Activated effector memory CD4-positive, alpha-beta T cell treated with anti-CD3 and anti-CD28 coated beads, Interleukin-2, amount 50 U/mL, for 16 hours (primary cell): ENCODE results near the gene RNF26.

Experiments used
- DNase-seq: peaks from one replicate; pipeline ENCODE4 v3.0.0-alpha.2; 2020

Gene RNF26

DNA sequence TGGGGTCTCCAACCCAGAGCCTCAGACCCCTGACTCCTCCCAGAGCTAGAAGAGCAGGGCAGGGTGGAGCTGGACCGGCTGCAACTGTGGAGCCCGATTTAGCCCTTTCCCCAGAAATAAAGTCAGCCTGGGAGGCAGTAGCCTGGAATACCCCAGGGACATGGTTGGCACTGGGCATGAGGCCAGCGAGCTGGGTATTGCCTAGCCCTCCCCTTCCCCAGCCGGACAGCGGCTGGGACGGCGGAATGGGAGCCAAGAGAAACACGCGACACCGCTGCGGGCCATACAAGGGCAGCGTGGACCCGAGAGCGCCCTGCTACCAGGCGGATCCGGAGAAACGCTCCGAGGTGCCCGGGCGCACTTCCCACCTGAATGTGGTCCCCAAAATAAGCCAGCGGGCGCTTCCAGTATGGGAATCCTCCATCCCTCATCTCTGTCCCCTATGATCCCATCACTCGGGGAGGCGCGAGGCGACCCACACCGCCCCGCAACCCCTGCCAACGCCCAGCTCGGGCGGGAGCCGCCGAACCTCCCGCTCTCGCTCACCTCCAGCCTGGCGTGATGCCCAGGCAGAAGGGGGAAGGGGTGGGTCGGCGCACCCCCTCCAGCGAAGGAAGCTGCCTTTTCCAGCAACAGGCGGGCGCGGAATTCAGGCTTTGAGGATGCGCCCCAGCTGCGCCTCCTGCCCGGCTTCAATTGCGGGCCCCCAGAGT lies 18.2 kb upstream of the RNF26 start:
- DNase-seq = no peak

DNA sequence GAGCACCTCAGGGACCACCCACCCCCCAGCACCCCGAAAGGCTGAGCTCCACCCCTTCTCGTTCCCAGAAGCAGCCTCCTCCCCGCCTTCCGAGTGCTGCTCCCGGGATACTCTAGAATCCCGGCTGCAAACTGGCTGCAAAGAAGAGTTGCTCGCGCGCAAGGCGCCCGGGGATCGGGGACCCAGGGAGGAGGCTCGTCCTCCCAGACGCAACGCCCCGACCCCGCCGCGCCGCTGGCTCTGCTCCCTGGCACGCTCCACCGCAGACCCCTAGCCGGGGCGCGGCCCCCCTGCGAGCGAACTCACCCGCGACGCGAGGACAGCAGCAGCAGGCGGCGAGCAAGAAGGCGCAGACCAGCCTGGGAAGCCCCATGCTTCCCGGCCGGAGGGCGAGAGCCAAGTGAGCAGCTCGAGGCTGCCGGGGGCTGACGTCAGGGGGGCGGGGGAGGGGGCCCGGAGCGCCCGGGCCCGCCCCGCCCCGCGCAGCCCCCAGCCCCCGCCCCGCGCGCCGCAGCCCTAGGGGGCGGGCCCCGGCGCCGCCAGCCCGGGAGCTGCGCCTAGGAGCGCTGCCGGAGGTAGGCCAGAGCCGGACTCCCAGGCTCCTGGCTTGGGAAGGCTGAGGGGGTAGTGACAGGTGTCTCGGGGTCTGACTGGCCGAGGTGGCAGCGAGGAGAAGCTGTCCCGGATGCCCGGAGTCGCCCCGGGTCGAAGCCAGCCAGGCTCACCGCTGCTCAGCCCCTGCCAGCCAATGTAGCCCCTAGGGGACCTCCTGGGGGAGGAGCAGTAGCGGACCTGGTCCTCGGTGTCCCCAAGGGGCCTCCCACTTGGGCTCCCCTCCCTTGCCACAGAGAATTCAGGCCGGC lies 17.4 kb upstream of the RNF26 start, which contains the start of gene MCAM:
Gene MCAM (minus strand): TSS at position 402 of the 863 bp plus-strand sequence. CDS start 29 bp downstream, at position 373.
- no peak for DNase-seq

DNA sequence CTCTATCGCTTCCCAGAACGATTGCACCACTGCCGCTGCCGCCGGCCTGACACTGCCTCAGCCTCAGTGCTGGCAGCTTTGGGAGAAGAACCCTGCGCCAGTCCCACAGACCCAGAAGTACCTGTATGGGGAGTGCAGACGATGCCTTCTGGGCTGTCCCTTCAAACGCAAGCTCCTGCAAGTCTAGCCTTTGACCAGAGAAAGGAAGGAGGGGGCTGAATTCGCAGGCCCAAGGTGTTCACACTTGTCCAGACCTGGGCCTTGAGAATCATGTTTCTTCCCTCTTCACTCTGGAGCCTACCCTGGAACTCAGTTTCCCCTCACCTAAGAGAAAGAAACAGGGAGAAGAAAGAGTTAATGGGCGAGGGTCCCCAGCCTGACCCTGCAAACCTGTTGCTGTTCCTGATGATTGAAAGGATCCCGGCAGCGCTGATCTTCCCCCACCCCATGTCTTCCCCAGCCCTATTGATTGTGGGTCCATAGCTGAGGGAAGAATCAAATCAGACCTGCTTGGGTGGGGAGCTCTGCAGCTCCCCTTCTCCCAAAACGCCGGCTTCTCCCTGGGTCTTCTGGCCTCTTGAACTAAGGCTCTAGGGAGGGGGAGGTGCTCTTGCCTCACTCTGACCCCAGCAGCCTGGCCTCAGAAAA lies 16.6 kb upstream of the RNF26 start:
- DNase-seq = no peak

DNA sequence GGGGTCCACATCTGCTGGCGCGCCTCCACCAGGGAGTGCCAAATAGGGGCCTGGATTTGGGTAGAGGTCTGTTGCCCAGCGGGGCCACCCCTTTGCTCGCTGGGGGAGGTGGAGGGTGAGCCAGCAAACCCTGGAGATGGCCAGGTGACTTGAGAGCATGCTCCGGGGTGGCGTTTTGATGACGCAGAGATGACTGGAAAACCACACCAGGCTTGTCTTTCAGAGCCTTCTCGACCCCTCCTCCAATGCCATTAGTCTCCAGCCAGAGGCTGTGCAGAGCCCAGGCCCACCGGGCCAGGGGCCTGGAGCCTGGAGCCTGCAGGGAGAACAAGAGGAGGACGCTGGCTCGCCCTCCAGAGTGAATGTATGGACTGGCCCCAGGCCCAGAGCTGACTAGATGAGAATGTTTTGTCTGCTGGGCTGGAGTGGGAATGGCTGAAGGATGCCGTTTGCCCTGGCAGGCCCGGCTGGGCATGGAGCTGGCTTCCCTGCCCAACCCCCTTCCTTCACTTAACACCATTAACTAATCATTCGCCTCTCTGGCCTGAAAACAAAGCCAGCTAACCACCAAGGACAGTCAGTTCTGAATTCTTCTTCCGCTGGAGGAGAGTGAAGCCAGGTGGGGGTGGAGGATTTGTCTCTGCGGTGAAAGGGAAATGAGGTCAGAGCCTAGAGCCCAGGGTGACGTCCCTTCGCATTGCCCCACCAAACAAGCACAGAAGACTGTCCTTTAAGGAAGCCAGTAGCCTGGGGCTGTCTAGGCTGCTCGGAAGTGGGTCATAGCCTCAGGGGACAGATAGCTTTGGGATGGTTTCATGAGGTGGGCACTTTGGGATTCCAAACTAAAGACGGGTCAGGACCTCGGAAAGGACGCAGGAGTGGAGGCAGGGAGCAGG lies 15.8 kb upstream of the RNF26 start:
- peak; percentile 75 for DNase-seq

DNA sequence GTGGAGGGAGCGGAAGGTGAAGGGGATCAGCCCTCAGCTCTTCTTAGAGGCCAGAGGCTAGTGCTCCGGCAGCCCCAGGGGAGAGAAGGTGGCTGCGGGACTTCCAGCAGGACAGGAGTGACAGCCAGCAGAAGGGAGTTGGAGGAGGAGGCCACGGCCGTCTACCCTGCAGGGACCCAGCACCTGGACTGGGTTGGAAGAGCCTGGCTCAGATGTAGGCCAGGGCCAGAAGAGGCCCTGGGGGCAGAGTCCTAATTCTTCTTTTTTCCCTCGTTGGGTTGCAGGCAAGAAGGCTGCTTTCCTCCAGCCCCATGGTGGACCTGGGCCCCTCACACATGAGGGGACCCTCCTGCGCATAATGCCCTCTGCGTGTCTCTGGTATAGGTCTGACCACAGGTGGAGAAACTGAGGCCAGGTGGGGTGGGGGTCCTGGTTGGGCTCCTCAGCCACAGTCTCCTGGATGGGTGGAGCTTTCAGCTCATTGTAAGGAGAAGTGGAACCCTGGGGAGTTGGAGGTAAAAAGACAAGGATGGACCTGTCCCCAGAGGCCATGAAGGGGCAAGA lies 15.1 kb upstream of the RNF26 start:
- DNase-seq = no peak

DNA sequence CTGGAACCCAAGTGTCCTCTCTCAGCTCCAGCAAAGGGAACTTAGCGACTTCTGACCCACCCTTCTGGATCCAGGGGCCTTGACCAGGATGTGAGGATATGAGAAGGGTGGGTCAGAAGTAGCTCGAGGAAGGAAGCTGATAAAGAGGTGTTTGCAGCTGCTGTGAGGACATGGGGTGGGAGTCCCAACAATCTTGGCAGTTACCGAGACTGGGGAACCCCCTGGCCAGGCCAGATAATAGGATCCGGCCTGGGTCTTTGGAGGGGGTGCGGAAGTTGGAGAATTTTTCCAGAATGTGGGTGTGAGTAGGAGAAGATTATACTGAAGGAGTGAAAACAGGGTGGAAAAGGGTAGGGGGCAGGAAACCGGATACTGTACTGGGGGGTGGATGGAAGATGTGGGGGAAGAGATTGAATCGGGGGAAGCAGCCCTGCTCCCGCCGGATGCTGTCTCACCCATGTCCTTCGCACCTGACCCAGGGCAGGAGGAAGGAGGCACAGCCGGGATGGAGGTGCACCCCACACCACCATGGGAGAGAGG lies 14.6 kb upstream of the RNF26 start:
- DNase-seq = no peak

DNA sequence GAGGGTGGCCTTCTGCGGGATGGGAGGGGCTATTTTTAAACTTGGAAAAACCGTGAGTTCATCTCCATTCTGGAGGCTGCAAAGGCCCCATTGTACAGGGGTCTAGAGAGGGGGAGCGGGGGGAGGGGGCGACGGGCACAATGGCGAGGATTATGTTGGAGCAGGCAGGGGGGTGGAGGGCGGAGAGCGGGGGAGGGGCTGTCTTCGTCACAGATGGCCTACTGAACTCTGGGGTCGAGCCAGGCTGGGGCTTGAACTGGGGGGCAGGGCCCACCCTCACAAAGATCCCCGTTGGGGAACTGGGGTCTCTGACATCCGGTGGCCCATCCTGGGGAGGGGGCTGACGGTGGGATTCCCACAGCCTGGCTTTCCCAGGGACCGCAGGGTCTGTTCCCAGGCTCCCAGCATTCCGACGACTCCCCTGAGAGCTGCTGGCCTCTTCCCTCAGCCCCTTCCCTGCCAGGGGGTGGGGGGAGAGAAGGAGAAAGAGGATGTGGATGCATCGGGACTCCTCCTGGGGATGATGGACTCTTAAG lies 14.0 kb upstream of the RNF26 start:
- no peak for DNase-seq

DNA sequence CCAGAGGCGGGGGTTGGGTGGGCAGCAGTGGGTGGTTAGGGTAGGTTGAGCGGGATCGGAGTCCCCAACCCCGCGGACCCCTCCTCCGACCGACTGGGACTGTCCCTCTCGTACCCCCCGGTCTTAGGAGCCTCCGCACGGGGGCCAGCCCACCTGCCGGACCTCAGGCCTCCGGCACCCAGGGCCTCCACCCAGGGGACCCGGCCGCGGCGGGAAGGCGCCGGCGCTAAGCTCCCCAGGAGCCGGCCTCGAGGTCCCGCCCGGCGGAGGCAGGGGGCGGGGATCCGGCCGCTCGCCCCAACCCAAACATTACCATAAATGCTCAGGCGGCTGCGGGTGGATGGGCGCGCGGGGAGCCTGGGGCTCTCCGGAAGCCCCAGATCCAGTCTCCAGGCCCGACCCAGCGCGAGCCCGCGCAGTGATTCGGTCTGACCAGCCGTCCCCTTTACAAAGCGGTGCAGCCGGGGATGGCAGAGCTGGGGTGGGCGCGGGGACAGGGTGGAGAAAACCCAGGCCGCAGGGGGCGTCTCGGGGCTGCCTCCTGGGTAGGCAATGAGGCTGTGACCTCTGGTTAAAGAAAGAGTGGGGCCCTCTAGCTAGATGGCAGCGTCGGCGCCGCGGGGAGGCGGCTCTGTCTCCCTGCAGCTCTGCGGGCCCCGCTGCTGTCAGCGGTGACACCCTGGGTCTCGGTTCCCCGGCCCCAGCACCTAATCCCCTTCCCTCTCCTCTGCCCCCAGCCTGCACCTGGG lies 13.4 kb upstream of the RNF26 start:
- DNase-seq = peak; percentile 81

DNA sequence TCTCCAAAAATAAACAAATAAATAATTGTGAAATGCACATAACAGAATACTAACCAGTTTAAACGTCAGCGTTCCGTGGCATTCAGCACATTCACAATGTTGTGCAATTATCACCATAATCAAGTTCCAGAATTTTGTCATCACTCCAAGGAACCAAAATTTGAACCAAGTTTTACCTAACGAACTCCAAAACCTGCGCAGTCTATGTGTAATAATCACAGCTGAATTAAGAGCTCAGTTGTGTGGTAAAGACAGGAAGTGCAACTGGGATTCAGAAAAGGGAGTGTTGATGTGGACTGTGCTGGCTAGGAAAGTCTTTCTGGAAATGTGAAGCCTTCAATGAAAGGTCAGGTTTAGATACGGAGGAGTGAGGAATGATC lies 12.0 kb upstream of the RNF26 start:
- no peak for DNase-seq

DNA sequence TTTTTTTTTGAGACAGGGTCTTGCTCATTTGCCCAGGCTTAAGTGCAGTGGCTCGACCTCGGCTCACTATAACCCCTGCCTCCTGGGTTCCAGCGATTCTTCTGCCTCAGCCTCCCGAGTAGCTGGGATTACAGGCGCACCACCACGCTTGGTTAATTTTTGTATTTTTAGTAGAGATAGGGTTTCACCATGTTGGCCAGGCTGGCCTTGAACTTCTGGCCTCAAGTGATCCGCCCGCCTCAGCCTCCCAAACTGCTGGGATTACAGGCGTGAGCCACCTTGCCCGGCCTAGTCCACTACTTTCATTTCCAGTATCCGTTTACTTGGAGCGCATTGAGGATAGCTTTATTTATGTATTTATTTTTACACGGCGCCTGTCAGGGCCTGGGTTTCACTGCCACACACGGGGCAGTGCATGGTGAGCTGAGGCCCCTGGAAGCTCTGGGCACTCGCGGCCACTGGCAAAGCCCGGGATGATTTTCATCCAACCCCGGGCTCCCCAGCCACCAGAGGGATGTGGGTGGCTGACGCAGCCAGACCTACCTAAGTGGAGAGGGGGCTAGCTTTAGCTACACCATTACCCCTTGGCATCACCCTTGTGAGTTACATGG lies 11.3 kb upstream of the RNF26 start:
- DNase-seq = no peak

DNA sequence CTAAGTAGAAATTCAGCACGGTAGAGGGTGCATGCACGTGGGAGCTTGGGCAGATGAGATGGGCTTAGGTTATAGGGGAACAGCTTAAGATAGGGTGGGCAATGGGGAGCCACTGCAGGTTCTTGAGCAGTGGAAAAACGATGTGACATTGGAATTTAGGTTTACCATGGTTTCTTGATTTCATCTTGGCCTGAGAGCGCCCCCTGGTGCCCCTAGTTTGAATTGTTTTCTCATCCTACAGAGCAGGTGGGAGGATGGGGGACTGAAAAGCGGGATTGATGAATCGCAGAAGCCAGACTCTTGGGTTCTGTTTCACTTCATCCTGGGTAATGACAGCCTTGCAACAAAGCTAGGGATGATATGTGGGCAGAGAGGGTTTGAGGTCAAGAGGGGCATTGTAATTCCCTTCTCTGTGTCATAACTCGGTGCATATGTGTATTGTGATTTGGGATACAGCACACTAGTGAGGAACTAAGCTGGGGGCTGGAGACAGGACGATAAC lies 10.7 kb upstream of the RNF26 start:
- DNase-seq = peak; percentile 91

DNA sequence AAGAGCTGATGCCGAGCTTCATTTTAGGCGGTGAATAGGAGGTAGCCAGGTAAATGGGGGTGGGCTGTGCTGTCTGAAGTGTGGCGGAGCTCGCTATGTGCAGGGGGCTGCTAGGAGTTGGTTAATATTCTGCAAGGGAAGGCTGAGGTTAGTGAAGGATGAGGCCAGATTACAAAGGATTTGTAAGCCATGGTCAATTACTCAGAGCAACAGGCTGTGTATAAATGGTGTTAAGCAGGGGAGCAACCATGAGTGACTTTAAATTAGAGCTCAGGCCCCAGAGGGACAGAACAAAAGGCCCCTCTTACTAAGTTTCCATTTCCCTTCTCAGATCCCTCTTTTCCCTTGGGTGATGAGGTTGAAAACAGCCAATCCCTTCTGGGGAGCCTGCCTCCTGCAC lies 10.1 kb upstream of the RNF26 start:
- DNase-seq = no peak

DNA sequence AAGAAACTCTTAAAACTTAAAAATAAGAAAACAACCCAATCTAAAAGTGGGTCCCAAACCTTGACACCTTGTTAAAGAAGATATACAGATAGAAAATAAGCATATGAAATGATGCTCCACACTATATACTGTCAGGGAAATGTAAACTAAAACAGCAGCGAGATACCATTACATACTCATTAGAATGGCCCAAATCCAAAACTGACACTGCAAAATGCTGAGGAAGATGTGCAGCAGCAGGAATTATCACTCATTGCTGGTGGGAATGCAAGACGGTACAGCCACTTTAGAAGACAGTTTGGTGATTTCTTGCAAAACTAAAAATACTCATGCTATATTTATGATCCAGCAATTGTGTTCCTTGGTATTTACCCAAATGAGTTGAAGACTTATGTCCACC lies 5.0 kb upstream of the RNF26 start:
- DNase-seq = no peak

DNA sequence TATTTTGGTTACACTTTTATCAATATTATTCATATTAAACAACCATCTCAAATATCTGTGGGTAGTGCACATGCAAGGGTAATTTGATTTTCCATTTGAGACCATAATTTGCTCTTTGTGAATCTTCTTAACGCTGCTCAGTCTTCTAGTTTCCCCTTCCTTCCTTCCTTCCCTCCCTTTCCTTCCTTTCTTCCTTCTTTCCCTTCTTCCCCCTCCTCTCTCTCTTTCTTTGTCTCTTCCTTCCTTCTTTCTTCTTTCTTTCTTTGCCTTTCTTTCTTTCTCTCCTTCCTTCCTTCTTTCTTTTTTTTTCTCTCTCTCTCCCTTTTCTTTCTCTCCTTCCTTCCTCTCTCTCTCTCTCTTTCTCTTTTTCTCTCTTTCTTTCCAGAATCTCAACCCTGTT lies 4.1 kb upstream of the RNF26 start:
- DNase-seq = no peak

DNA sequence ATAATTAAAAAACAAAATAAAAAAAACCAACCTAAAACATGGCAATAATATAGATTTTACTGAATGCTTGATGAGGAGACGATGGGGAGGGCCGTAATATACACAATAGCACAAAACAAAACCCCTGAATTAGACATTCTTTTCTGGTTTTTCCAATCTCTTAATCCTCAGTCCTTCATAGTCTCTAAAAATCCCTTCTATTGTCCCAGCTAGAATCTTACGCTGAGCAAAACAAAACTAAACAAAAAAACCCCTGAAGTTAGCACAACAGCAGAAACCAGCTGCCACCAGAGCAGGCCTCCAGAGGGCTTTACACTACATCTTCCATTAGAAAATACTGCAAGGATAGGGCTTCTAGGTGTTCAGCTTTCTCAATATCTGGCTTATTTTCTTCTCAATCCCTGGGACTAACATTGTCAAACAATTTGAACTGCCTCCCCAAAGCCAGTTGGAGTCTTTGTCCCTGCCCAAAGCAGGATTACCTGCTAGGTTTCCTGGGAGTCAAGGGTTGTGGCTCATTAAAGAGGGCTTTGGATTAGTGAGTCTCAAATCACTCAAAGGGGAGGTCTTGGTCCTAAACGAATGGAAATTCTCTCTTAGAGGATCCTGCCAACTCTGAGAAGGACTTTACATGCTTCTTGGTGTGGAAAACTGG lies 2.1 kb upstream of the RNF26 start:
- DNase-seq = no peak

DNA sequence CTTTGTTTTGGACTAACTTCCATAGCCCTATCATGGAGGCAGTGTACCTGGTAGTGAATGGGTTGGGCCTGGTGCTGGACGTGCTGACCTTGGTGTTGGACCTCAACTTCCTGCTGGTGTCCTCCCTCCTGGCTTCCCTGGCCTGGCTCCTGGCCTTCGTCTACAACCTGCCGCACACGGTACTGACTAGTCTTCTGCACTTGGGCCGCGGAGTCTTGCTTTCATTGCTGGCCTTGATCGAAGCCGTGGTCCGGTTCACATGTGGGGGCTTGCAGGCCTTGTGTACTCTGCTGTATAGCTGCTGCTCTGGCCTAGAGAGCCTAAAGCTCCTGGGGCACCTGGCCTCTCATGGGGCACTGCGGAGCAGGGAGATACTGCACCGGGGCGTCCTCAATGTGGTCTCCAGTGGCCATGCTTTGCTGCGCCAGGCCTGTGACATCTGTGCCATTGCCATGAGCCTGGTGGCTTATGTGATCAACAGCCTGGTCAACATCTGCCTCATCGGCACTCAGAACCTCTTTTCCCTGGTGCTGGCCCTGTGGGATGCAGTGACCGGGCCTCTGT lies 846 bp downstream of the RNF26 start:
- no peak for DNase-seq

DNA sequence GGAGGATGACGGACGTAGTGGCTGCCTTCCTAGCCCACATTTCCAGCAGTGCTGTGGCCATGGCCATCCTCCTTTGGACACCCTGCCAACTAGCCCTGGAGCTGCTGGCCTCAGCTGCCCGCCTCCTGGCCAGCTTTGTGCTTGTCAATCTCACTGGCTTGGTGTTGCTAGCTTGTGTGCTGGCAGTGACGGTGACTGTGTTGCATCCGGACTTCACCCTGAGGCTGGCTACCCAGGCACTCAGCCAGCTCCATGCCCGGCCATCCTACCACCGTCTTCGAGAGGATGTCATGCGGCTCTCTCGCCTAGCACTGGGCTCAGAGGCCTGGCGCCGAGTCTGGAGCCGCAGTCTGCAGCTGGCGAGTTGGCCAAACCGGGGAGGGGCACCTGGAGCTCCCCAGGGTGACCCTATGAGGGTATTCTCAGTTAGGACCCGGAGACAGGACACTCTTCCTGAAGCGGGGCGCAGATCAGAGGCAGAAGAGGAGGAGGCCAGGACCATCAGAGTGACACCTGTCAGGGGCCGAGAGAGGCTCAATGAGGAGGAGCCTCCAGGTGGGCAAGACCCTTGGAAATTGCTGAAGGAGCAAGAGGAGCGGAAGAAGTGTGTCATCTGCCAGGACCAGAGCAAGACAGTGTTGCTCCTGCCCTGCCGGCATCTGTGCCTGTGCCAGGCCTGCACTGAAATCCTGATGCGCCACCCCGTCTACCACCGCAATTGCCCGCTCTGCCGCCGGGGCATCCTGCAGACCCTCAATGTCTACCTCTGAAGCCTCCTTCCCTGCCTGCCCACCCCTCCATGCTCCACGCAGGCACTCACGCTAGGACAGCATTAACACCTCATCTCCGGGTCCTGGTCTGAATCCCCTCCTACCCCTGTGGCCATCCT lies 1.6 kb downstream of the RNF26 start:
- DNase-seq = no peak

DNA sequence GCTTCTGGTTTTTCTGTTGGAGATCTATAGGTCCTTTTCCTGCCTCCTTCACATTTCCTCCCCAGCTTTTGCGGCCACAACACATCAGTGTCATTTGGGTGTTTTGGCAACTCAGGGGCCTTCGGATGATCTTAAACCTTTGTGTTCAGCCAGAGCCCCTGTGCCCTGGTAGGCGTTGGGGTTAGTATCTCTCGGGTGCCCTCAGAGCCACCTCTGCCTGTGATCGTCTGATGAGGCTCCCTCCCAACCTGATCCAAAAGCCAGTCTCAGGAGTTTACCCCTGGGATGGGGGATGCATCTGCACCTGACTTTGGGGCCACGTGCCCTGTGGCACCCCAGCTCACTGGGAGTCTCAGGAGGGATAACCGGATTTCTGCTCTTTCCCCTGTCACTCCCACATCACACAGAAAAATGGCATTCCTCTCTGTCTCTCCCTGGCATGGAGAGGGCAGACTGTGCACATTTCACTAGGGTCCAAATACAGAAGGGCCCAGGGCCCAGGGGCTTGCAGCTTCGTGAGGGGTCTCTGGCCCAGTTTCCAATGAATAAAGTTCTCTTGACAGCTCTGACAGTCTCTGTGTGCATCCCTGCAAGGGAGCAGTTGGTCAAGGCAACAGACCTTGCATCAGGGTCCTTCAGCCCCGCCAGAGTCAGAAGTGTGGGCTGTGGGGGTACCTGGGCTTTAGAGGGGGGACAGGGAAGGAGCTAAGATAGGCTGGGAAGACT lies 2.6 kb downstream of the RNF26 start:
- no peak for DNase-seq
